Ovary (tissue), 3 donors: Measurements from ENCODE around the gene PARD3.

Experiments used
- CTCF ChIP-seq, 3 donors: fragments of 450-650 bp in 2 of 3; fragments of 200-600 bp in 1 of 3; IDR thresholded peaks; one replicate each; pipeline versions ENCODE4 v1.5.1 to v1.8.0; 2016 to 2022; ENCODE audit warnings: antibody characterized with exemption in 3 of 3, mild to moderate bottlenecking in 1 of 3
- EP300 ChIP-seq: sonication (generic); formaldehyde crosslinking; IDR thresholded peaks from one replicate; pipeline ENCODE4 v1.6.1; 2017; ENCODE audit warnings: antibody characterized with exemption
- POLR2A ChIP-seq: fragments of 450-650 bp; IDR thresholded peaks from one replicate; pipeline ENCODE4 v1.6.1; 2017; ENCODE audit warnings: antibody characterized with exemption, mild to moderate bottlenecking, moderate library complexity
- donor health status: DM: no; HTN: no; CAD: no.

DNA sequence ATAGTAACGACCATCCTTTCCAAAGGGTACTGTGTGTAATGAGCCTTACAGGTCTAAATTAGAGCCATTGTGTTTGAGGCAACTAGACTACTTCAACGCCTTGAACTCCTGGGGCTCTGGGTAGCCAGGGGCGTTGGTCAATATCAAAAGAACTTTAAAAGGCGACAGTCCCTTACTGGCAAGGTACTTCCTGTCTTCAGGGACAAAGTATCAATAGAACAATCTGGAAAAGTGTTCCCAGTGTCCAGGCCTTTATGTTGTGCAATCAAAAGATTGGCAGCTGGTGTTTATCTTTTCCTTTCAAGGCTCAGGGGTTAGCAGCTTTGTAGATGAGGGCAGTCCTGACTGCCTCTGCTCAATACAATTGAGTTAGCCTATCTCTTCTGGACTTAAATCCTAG, 284.3 kb downstream of the PARD3 start:
- no peak for TF ChIP-seq CTCF (IDR thresholded peaks at IDR 0.05)
- TF ChIP-seq POLR2A: no peak
- no peak for TF ChIP-seq EP300
